HuH-7.5 (cell line): ENCODE measurements around the gene KRTAP10-12.

Experiments used
- DNase-seq: peaks from one replicate; pipeline ENCODE4 v3.0.0; 2011; ENCODE audit warnings: low spot score

KRTAP10-12 gene

DNA sequence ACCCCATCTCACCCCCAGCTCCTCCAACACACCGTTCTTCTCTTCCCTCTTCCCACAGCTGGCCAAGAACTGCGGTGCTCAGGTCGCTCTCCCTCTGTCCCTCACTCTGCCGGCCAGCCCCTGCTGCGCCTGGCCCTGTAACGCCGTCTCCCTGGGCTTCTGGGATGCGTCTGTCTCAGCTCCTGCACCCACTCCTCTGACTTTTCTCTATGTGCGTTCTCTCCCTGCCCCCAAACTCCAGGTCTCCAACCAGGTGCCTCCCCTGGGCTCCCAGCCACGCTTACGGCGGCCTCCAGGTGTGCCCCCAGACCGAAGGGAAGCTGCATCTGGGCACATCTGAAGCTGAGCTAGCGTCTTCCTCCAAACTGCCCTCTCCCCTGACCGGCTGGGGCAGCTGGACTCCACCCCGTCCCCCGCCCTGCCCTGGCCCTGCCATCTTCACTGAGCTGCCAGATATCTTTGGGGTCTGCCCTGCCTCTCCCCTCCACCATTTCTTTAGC is 2.6 kb downstream of the KRTAP10-12 start:
- no peak for DNase-seq

DNA sequence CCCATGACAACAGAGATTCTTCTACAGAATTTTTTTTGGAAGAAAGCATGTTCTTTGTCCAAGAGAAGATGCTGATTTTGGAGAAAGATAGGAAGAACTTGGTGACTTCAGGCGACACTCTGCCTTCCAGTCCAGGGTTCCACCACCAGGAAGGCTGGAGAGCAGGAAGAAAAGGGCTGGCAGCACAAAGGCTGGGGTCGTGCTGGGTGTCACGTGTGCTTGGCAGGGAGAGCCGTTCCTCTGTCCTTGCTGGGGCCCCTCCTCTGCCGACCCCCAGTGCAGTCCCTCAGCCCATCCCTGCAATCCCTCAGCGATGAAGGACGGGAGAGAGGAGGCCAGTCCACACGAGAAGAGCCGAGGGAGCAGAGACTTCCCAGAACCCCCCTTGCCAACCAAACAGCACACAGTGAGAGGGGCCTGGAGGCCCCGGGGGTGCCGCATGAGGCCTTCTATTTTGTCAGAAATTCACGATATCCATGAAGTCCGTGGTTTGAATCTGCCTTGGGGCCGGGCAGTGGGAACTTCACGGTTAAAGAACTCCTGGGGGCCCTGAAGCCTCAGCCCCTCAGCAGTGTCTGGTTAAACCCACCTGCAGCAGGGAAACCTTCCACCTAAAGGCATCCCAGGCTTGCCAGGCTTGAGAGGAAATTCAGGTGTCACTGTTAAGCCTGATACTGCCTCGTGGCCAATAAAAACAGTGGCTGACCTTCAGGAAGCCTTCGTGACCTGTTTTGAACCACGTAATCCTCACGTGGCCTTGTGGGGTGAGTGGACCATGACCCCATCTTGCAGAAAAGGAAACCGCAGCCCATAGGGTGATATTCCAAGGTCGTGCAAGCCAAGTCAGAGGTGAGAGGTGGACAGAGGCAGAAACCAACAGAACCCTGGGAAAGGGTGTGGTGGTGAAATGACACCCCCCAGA is 3.4 kb downstream of the KRTAP10-12 start:
- no peak for DNase-seq

DNA sequence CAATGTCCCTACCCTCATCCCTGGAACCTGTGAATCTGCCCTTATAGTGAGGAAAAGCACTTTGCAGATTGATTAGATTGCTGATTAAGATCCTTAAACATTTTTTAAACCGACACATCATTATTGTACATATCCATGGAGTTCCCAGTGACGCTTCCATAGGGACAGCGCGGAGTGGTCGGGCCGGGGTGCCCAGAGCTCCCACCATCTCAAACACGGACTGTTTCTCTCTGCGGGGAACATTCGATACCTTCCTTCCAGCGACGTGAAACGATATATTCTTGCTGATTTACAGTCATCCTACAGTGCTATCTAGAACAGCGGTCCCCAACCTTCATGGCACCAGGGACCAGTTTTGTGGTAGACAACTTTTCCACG is 4.0 kb downstream of the KRTAP10-12 start:
- no peak for DNase-seq

DNA sequence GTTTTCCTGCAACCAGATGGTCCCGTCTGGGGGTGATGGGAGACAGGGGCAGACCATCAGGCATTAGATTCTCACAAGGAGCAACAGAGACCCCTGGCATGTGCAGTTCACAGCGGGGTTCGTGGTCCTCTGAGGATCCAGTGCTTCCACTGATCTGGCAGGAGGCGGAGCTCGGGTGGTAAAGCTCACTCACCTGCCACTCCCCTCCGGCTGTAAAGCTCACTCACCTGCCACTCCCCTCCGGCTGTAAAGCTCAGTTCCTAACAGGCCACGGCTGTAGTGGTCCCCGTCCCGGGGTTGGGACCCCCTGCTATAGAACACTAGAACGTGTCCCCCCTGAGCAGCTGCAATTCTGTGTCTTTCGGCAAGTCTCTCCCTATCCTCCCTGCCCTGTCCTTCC is 4.6 kb downstream of the KRTAP10-12 start:
- DNase-seq = no peak

DNA sequence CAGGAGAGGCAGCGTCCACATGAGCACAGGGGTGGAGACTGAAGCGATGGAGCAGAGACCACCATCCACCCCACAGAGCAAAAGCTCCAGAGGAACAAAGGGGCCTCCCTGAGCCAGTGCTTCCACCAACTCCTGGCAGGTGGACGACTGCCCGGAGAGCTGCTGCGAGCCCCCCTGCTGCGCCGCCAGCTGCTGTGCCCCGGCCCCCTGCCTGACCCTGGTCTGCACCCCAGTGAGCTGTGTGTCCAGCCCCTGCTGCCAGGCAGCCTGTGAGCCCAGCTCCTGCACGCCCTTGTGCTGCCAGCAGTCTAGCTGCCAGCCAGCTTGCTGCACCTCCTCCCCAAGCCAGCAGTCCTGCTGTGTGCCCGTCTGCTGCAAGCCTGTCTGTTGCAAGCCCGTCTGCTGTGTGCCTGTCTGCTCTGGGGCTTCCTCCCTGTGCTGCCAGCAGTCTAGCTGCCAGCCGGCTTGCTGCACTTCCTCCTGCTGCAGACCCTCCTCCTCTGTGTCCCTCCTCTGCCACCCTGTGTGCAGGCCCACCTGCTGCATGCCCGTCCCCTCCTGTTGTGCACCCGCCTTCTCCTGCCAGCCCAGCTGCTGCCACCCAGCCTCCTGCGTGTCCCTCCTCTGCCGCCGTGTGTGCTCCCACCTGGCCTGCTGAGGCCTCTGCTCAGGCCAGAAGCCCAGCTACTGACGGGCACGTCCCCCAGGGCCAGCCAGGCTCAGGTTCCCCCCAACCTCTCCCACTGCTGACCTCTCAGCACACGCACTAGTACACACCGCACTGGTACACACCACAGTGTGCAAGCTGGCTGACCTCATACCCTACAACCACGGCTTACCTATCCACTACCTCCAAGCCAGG is 5.4 kb downstream of the KRTAP10-12 start:
- no peak for DNase-seq

DNA sequence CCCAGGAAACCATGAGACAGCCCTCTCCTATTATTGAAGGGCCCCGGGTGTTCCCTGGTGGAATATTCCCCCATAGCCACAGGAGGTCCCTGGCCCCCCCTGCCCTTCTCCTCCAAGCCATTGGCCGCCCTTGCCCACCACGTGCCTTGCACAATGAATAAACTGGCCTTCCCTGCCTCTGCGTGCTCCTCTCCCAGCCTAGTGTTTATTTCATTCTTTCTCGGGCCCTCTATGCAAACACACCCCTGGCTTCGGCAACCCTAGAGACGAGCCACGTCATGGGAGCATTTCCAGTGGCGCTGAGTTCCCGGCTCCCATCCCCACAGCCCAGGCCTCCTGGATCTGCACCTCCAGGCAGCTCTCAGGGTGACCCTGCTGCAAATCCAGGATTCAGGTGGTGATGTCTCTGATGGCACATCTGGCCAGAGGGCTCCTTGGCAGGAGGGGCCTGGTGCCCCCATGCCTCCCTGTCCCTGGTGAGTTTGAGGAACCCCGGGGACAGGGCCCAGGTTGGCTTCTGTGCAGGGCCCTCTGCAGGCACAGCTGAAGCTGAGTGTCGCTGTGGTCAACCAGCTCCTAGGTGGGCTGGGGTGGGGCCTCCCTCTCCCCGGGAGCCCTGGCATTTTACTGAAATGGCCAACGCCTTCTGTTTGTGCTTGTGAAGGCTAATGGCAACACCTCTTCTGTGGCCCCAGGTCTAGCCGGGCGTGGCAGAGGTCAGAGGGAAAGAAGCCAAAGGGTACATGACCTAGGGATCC is 6.2 kb downstream of the KRTAP10-12 start:
- no peak for DNase-seq

DNA sequence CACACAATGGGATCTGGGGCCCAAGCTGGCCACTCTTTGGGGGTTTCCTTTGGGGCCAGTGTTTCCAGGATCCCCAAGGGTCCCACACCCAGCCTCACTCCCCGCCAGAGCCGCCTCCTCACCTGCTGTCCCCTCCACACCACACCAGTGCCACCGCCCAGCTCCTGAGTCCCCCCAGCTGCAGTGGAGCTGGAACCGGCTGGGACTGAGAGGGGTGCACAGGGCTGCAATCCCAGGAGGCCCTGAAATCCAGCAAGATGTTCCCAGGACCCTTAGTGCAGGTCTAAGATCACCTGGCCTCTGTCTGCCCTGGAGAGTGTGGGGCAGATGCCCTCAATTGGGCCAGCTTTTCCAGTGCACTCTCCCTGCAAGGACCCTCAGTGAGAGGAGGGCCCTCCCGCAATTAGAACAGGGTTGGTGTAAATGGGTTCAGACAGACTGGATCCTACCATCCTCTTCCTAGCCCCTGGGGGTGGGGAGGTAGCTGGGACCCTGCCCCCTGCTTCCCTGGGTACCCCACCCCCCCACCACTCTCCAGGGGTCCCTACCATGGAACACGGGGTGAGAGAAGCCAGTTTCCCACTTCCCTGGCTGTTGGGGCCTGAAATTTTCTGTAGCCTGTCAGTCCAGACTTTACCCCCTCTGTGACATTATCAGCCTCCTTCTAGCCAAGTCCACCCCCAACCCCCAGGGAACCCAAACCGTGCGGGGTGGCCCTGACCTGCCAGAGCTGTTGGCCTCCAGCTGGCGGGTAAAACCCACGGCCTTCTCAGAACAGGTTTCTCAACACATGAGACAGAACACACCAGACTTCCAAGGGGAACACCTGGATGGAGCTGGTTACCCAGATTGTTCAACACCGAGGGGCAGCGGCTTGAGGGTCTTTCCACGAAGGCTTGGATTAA is 7.0 kb downstream of the KRTAP10-12 start:
- no peak for DNase-seq

DNA sequence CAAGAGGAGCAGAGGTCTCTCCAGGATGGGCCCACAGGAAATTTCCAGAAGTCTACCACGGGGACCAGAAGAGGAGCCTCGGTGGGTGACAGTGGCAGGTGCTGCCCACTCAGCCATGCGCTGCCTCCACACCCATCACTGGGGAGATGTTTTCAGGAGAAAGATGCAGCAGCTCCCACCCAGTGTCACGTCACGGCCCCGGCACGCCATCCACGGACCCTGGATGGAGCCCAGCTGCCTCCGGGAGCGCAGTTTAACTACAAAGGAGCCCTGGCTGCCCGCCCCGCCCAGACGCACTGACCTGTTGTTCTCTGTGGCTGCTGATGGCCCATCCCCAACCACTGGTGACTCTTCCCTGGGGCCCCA is 7.6 kb downstream of the KRTAP10-12 start:
- no peak for DNase-seq

DNA sequence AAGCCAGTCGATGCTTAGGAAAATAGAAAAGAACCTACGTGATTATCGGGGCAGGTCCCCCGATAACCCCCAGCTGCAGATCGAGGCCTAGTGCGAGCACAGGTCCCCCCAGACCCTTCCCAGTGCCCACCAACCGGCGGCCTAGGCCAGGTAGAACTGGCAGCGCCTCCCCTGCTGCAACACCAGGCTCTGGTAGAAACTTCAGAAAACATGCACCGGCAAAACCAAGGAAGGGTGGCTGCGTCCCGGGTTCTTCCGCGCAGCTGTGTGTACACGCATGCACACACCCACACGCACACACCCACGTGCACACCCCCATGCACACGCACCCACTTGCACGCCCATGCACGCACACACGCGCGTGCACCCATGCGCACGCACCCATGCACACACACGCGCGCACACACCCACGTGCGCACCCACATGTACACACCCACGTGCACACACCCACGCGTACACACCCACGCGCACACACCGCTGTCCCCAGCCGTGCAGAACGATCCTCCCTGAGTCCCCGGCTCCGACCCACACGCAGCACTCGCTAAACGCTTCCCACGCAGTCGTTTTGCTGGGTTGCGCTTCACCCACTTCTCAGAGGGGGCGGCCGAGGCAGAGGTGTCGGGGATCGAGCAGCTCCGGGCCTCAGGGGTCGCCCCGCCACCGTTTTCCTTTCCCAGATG is 9.2 kb downstream of the KRTAP10-12 start:
- DNase-seq = no peak

DNA sequence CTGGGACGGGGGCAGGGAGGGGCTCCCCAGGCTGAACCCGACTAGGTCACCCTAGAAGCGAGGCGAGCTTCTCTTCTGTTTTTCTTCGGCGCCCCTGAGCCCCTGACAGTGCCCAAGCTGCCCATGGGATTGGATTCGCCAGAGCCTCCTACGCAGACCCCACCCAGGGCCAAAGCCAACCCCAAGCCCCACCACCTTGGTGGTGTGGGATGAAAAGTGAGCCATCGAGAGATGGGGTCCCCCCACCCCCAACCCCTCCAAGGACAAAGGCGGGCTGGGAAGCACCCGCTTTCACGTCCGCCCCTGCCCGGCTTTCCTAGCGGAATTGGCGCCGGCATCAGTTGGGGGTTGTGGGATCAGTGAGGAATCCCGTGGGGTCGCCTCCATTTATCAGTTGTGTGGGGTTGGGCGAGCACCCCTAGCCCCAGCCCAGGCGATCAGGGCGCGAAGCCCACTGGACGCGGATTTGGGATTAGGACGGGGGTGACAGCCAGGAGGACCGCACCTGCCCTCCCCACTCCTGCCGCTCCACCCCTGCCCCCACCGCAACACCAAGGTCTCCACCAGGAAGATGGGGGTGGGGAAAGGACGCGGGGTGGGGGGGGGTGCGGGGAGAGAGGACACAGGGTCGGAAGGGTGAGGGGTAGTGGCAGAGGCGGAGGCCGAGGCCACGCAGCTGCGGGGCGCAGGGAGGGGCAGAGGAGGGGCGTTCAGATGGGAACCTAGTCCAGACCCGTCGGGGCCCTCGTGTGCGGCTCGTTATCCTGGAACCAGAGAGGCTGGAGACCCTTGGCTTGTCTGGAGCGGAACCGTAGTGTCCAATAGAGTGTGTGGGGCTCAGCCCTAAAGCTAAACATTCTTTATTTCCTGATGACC is 10.0 kb downstream of the KRTAP10-12 start:
- no peak for DNase-seq

DNA sequence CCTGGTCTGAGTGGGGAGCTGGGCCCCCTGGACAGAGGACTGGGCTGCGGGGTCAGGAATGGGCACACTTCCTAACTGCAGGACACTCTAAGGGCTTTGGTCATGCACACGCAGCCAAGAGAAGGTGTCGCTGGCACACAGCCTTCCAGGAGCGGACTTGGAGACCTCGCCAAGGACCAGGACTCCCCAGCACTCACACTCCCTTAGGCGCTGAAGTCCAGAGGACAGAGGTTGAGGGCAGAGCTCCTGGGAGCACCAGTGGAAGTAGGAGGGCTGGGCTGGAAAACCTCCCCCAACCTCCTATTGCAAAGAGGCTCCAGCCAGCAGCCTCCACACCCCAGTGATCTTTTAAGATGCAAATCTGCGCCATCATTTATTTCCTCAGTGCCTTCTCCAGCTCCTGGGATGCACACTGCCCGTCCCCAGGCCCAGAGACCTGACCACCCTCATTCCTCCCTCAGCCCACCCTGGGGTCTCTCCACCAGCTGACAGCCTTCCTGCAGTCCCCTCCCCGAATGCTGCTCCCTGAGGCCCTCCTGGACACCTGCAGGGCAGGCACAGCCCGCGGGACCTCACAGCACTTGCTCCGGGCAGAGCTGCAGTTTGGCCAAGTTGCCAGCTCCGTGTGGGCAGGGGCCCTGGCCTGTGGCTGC is 11.4 kb downstream of the KRTAP10-12 start:
- no peak for DNase-seq

DNA sequence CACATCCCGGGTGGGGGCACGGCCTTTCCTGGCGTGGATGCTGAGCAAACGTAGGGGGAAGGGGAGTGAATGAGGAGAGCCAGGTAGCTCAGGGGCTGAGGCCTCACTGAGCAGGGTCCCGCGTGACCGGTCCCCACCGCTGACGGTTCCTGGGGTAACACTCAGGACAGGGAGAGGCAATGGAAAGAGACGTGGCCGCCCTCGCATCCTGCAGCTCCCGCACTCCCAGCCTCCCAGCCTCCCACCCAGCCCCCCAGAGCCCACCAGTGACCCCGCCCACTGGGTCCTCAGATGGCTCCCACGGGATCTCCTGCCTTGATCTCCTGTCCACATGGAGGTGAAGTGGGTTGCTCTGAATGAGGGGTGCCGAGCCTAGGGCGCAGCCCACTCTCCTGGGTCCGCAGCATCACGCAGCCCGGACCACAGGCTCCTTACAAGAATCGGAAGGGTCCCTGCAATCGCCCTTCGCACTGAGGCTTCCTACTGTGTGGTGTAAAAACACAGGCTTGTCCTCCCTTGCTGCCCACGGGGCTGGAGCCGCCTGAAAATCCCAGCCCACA is 12.0 kb downstream of the KRTAP10-12 start:
- no peak for DNase-seq

DNA sequence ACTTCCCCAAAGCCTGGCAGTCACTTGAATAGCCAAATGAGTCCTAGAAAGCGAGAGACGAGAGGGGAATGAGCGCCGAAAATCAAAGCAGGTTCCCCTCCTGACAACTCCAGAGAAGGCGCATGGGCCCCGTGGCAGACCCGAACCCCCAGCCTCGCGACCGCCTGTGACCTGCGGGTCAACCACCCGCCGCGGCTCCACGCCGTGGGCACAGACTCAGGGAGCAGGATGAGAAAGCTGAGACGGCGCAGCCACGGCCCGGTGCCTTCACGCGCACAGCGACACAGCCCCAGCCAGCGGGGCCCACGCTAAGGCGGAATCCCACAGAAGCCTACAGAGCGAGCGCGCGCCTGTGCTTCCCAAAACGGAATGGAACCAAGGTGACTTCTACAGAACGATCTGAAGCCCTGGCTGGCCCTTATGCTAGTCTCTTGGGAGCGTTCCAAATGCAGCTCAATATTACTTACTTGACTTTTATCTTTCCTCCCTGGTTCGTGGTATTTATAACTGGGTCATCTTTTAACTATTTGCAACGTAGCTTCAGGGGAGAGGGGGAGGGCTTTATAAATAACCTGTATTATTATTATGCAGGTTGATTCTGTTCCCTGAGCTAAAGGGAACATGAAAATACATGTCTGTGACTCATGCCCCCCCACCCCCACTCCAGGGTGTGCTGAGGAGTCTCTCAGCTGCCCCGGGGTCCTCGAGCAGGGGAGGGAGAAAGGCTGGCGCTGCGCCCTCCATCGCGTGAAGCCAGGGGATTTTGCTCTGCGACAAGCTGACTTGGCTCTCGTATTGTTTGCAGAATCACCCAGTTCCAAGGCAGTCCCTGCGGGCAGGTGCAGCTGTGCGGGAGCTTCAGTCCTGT is 12.7 kb downstream of the KRTAP10-12 start:
- no peak for DNase-seq

DNA sequence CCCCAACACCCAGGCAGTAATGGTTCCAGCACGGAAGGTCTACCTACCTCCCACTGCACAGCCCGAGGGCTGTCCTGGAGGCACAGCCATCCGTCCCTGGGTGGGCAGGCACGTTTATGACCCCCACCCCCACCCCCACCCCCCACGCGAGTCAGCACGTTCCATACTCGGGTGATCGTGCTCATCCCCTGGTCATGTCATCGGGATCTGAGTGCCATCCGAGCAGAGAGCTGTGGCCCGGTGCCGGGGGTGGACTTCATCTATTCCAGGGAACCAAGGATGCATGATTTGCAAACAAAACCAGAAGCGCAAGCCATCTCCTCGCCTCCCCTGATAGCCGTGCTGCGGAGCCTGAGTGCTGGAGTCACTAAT is 13.3 kb downstream of the KRTAP10-12 start:
- no peak for DNase-seq

DNA sequence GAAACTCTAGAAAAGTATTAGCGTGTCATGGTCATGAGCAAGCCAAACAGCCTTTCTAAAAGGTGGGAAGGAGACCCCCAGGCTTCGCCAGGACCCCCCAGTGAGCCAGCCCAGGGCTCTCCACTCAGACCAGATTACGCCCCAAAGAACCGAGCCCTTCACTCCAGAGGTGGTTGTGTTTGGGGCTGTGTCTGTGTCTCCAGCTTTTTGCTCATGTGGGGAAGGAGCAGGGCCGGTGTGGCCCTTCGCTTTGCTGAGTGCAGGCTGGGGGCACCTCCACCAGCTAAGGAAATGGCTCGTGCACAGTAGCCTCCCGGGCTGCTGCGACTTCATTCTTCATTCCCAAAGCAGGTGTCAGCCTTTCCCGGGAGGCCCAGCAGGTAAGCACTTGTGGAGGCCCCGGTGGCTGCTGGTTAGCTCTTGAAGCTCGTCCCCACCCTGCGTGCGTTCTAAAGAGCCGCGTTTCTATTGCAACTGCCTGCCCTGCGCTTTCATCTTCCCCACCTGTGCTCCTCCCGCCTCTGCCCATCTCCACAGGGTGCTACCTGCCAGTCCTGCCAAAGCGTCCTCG is 13.9 kb downstream of the KRTAP10-12 start:
- no peak for DNase-seq

DNA sequence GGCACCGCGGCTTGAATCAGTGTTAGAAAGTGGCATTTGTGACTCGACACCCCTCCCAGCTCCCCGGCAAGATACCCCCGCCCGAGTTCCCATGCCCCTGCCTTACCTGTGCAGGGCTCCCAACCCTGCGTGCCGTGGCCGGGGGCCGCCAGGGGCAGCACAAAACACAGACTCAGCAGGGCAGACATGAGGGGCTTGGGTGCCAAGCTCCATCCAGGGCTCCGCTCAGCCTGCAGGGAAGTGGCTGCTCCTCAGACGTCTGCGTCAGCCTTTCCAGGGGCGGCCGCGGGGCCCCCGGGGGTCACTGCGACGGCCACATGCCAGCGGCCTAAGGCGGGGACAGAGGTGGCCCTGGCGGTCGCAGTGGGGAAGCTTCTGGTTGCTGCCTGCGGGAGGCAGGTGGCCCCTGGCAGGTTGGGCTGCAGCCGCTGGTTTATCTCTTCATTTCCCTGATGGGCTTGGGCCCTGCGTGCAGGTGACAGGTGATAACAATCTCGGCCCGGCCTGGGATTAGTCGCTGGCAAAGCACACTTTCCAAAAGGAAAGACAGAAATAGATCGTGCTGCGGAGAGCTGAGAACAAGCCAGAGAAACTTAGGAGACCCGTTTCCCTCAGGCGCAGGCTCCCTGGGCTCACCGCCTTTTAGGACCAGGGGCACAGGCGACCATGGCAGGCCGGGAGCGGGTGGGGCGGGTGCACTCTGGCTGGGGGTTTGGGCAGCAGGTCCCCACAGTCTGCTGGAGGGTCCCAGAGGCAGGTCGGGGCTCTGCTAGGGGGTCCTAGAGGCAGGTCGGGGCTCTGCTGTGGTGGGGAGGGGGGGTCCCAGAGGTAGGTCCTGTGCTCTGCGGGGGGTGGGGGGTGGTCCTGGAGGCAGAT is 14.6 kb downstream of the KRTAP10-12 start, which contains the start of gene TSPEAR:
Gene TSPEAR (minus strand): TSS at position 246 of the 876 bp plus-strand sequence. CDS start 58 bp downstream, at position 188.
- no peak for DNase-seq
